Erythroblast (primary cell): ENCODE results near the gene MMP25.

ENCODE experiments used
- GATA1 ChIP-seq: IDR thresholded peaks from 2 replicates; pipeline ENCODE4 v1.6.1; 2011; ENCODE audit warnings: low read depth, mild to moderate bottlenecking, control low read depth, low read length, moderate library complexity
- POLR2A ChIP-seq: IDR thresholded peaks from 2 replicates; pipeline ENCODE4 v1.6.1; 2011; ENCODE audit warnings: mild to moderate bottlenecking, low read length

- no peak for TF ChIP-seq POLR2A
- TF ChIP-seq GATA1 = no peak
Measured at GRCh38 chr16:3017794-3018506, 28.4 kb upstream of the MMP25 start, which contains the start of gene CLDN6.
